Fibroblast of peridontal ligament (primary cell): Measurements from ENCODE around the gene RECK.
A peak's percentile ranks its signal among the peaks of the same experiment; 100 is the strongest.
"Not testable (repeated sequence)": the region's sequence is repeated elsewhere in the genome, so short reads cannot be mapped to it uniquely, and the experiment has no call there.

ENCODE experiments used
- DNase-seq: peaks from one replicate; pipeline ENCODE4 v3.0.0-alpha.2; 2010; ENCODE audit errors: extremely low read depth

Gene RECK

DNA sequence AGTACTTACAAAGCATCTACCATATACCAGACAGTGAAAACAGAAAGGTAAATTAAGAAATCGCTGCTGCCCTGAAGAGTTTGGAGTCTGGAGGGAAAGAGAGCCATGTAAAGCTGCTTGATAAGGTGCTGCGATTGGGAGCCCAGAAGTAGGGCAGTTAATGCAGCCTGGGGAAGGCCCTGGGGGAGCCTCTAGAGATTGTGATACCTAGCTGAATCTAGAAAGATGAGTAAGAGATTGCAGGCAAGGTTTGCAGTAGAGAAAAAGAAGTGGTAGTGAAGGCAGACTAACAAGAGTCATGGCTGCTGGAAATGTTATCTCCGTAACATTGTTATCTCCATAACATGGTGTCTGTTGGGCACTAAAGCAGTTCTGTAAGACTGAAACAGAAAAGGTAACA, 75.8 kb downstream of the RECK start:
- DNase-seq = no peak

DNA sequence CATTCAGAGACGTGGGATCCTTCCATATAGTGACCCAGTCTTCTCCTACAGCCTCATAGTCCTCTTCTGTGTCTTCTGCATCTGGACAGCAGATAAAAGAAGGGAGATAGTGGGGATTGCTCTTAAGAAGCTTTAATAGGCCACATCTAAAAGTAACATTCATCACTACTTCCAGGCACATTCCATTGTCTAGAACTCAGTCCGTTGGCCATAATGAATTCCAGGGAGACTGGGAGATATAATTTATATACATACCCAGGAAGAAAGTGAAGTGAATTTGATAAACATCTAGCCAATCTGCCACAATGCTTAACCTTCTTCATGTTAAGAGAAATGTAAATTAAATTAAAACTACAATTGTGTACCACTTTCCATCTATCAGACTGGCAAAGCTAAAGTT, 77.3 kb downstream of the RECK start:
- no peak for DNase-seq

DNA sequence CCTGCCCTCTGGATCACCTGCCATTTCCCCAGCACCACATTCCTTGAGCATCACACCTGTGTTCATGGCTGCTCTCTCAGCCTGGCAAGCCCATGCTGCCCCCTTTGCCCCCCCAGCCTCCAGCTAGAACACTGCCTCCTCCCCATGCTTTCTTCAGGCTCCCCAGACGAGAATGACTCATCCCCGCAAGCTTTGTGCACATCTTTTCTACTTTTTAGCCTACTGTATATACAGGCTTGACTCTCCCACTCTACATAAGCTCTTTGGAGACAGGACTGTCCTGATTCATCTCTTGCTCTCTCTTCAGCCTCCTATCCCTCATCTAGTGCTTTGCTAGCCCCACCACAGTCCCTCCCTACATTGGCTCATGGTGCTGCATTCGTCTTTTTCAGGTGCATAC, 79.9 kb downstream of the RECK start:
- no peak for DNase-seq

DNA sequence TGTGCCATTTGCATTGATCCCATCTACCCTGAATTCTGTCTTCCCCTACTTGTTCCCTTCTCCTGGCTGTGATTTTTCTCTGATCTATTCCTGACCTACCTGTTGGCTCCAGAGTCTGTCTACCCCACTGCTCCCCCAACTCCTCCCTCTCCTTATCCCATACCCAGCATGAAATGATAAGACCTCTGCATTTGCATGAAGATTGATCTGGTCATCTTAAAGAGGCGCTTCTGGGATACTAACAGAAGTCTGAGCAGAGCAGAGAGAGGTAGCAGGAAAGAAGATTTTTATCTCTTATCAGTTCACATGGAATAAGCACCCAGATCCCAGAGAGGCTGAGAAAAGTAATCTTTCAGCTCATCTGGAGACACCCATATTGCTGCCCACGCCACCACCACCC, 81.5 kb downstream of the RECK start:
- no peak for DNase-seq

DNA sequence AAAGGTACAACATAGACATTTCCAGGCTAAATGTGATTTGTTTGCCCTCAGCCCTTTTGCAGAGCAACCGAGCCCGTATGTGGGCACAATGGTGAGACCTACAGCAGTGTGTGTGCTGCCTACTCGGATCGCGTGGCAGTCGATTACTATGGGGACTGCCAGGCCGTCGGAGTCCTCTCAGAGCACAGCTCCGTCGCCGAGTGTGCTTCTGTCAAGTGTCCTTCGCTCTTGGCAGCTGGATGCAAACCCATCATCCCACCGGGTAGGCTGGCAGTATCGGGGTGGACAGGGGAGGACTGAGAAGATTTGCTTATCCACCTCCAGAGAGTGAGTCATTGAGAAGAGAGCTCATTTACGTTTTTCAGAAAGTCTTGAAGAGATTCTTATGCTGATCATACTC, 82.0 kb downstream of the RECK start:
- no peak for DNase-seq

DNA sequence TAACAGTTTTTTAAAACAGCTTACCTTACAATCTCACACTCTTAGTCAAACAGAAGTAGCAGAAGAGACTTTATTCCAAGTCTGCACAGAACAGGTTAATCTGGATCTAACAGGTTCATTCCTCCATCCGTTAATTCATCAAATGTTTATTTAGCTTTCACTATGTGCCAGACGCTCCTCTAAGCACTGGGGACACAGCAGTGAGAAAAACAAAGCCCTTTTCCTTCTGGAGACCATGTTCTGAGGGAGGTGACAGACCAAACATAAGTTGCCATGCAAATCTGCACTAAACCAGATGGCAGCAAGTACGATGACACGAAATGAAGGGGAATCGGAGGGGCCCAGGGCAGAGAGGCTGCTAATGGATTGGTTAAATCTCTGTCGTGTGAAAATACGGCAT, 82.8 kb downstream of the RECK start:
- no peak for DNase-seq

DNA sequence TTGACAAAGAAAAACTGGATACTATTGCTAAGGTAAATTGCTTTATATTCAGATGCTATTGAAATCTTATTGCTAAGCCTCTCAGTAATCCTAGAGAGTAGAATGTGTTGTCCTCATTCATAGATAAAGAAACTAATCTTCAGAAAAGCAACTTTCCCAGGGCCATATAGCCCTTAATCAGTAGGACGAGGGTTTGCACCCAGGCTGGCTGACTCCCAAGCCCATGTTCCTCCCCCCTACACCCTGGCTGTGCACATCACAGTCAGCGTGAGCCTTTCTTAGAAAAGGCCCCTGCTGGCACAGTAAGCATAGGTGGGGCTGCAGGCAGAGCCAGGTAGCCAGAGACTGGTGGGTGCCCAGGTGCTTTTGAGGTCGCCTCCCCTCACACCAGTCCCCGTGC, 84.0 kb downstream of the RECK start:
- no peak for DNase-seq

DNA sequence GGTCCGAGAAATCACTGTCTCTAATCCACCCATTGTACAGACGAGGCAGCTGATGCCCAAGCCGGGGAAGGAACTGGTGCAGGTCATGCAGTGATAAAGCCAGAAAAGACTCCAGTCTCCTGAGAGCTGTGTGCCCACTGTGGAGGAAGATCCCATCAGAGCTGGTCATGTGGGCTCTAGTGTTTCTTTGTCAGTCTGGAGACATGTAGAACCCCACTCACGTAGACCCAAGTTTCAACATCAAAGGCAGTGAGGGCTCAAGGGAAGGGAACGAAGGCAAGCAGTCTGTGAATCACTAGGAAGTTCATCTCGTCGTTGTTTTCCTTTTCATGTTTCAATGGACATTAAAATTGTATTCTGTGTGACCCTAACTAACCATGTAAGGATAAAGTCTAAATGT, 85.3 kb downstream of the RECK start:
- no peak for DNase-seq

DNA sequence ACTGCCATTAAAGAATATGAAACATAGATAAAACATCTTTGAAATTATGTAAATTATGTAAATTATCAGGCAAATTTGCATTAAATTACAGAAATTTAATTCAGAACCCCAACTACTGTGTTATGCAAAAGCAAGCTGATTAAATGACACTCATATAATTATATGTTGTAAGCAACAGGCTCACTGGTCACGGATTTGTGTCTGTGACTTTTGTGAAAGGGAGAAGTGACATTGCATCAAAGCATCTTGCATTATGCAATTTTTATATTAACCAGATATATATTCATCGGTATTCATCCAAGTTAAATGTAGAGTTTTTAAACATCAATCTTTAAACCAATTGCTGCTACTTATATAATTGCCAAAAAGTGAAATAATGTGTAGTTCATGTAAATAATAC, 86.8 kb downstream of the RECK start:
- DNase-seq = no peak

DNA sequence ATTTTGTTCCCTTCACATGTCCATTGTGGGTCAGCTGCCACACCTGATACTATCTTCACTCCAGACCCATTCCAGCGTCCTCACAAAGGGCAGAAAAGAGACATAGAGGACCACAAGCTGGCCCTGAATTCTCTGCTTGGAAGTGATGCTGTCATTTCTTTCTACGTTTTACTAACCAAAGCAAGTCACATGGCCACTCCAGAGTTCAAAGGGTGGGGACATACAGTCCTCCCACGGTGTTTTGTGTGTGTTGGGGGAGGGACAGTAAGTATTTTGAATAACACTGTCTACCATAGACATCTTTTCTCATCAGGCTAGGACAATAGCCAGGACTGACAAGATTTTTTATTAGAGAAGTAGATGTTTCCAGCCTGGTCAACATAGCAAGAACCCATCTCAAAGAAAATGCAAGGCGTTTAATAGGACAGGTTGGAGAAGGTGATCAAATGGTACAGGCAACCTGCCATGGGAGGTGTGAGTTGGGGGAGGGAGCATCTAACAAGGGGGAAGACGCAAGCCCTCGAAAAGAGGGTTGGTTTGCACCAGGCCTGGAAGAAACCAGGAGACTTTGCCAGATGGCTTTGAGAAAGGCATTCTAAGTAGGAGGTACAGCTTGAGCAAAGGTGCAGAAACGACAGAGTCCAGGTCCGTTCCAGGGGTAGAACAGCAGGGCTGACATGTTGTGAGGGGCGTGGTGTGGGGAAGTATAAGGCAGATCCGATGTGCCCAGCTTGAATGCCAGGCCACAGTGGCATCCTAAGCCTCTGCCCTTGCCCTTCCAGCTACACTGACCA, 88.5 kb downstream of the RECK start:
- no peak for DNase-seq

DNA sequence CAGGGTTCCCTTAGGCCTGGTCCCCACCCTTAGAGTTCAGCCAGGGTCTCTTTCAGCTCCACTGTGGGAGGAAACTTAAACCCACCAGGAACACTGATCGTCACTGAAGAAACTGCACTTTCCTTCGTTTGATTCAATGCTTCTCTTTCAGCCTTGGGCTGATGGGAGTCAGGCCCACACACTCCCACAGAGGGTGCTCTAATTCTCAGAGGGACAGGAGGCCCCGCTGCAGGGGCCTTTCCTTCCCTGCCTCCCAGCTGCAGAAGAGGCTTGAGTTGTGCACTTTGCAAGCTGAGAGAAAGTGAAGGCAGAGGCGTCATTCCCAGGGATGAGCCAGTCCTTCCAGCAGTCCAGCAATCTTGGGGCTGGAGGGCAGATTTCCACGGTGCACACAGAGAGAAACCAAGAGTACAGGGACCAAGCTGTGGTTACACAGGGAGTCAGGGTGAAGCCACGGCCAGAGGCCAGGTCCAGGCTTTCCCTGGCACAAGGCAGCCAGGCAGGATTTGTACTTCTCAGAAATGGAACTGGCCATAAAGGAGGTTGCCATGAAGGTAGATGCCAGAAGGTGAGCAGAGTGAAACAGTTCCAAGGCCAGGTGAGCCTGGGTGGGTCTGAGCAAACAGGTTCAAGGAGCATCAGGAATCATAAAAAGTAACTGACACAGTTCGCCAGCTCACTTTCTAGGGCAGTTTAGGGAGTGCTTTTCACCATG, 89.5 kb downstream of the RECK start:
- no peak for DNase-seq

DNA sequence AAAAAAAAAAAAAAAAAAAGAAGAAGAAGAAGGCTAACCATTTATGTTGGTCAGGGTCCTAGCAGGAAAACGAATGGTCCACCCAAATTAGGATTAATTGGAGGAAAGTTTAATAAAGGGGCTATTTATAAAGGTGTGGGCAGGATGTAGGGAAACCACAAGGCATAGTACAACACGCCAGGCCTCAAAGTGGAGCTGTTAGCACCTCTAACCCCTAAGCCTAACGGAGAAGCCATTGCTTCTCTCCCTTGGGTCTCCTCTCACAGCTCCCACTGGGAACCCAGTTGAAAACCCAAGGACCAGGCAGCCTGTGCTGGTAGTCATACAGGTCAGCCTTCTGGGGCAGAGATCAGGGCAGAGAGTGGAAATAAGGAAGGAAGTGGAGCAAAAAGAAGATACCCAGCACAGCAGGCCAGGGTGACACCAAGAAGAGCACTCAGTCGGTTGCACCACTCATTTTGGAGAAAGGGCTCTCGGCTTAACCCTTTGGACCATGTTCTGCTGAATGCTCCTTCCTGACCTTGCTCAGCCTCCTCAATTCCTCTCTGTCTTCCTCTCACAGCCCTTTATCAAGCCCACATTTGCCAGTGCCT, 91.0 kb downstream of the RECK start:
- no peak for DNase-seq

DNA sequence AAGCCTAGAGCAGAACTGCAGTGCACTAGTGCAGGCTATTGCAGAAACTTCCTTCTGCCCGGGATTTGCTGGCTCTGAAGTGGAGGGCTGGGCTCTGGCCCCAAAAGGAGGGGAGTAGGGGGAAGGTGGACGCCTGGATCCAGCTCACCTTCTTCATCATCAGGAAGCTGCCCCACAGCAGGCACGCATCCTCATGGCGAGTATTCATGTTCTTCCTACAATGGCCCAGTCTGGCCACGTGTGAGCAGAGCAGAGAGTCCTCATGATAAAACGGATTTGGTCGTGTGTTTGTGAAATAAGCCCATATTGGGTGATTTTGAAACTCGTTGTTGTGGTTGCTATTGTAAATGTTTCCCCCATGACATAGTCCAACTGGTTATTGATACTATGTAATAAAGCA, 91.6 kb downstream of the RECK start:
- DNase-seq = no peak

DNA sequence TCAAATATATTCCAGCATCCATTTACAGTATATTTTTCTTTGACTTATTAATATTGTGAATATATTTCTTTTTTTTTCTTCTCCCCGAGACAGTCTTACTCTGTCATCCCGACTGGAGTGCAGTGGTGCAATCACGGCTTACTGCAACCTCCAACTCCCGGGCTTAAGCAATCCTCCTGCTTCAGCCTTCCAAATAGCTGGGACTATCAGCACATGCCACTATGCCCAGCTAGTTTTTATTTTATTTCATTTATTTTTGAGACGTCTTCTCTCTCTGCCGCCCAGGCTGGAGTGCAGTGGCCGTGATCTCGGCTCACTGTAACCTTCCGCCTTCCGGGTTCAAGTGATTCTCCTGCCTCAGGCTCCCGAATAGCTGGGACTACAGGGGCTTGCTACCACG, 92.4 kb downstream of the RECK start:
- no peak for DNase-seq

DNA sequence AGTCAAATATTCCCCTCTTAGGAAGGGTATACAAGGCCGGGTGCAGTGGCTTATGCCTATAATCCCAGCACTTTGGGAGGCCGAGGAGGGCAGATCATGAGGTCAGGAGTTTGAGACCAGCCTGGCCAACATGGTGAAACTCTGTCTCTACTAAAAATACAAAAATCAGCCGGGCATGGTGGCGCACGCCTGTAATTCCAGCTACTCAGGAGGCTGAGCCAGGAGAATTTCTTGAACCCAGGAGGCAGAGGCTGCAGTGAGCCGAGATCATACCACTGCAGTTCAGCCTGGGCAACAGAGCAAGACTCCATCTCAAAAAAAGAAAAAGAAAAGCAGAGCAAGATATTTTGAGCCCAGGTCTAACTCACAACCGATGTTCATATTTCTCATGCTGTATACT, 95.0 kb downstream of the RECK start:
- DNase-seq = not testable (repeated sequence)

DNA sequence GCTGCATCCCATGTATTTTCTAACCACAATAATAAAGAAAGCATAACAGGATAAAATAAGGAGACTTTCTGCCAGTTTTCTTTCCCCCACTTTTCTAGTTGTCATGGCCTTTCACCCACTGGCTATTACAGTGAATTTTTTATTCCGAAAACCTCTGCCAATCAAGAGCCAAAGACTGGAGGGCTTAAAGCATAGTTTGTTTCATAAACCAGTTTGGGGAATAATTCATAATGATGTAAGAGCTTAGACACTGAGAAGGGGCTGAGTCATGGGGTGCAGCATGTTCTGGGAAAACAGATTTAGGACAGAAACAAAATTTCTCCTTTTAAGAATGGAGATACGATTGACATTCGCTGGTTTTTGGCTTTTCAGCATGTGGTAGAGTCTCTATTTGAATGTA, 95.4 kb downstream of the RECK start:
- DNase-seq = peak; percentile 78

DNA sequence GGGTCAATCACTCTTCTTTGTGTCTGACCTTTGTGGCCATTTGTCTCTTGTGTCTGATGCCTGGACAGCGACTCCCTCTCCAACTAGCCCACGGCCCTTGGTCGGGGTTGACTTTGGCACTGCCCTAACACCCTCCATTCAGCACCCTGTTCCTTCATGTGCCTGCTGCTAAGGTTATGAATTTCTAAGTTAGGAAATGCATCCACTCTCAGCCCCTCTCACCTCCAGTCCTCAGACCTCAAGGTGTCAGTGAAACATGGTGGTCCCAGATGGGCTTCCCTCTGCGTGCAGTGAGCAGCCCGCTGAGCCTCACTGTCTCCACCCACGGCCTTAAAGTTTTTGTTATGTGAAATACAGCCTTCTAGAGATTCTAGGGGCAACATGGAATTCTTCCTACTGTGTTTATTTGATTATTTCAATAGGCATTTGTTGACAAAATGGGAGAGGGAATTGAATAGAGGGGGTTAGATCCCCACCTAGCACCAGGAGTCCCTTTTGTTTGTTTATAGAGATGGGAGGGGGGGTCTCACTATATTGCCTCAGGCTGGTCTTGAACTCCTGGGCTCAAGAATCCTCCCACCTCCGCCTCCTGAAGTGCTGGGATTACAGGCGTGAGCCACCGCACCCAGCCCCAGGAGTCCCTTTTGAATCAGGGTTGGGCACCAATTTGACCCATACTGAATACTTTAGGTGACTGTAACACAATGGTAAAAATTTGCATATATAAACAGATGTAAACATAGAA, 98.2 kb downstream of the RECK start:
- no peak for DNase-seq

DNA sequence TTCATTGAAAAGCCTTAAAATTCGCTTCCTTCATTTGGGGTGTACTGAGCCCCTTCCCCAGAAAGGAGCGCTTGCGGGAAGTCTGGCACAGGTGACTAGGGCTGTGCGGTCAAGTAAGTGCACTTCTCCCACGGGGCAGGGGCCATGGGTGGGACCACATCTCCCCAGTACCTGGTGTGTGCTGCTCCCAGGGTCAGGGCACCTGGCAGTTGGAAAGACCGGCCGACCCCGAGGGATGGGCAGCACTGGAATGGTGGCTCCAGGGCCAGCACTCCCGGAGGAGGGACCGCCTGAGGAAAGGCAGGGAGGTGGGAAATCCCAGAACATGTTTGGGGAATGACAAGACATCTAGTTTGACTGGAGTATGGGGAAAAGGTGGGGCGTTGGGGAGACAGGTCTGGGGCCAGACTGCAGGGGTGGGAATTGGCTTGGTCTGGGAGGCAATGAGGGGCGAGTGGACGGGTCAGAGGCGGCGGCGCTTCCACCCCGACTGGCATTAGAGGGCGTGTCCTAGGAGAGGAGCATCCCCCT, 99.1 kb downstream of the RECK start:
- no peak for DNase-seq

DNA sequence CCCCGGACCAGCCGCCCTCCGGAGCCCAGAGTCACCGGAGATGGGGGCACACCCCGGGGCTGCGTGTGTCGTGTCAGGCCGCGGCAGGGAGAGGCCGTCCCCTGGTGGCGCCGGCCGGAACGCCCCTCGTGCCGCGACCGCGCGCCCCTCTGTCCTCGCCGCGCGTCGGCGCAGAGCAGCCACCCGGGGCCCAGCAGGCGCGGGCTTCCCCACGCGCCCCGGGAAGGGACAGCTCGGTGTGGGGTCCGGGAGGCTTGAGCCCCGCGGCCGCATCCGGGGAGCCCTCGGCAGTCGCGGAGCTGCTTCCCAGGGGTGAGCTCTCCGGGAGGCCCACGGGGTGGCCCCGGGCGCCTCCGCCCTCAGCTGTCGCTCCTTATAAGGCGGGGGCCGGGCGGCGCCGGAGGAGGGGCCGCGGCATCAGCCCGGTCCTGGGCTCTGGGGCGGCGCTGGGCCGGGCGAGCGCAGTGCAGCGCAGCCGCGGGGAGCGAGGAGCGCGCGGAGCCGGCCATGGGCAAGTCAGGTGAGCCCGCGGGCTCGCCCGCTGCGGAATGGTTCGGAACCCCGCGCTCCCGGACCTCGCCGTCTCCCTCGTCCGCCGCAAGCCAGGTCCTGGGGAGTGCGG, 99.7 kb downstream of the RECK start, which contains the start of gene GLIPR2:
Gene GLIPR2 (plus strand): TSS at position 462 of the 622 bp plus-strand sequence. CDS start 46 bp downstream, at position 508.
- peak; percentile 48 for DNase-seq

DNA sequence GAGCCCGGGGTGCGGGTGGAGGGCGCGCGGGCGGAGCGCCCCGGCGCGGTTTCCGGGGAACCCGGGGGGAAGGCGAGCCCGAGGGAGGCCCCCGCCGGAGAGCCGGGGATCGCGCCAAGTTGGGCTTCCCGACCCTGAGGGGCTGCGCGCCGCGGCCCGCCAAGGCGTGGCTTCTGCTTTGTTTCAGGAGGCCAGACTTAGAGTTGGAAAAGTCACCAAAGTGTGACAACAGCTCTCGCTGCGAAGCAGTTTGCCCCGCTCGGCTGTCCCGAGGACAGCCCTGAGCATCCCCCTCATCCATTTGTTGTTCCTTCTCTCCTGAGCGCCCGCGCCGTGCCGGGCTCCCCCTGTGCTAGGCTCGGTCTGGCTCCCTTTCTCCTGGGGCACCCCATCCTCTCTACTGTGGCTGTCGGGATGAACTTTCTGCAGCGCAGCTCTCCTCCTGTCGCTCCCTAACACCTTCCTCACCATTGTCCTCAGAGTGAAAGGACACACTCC, 100.2 kb downstream of the RECK start:
- DNase-seq = no peak

DNA sequence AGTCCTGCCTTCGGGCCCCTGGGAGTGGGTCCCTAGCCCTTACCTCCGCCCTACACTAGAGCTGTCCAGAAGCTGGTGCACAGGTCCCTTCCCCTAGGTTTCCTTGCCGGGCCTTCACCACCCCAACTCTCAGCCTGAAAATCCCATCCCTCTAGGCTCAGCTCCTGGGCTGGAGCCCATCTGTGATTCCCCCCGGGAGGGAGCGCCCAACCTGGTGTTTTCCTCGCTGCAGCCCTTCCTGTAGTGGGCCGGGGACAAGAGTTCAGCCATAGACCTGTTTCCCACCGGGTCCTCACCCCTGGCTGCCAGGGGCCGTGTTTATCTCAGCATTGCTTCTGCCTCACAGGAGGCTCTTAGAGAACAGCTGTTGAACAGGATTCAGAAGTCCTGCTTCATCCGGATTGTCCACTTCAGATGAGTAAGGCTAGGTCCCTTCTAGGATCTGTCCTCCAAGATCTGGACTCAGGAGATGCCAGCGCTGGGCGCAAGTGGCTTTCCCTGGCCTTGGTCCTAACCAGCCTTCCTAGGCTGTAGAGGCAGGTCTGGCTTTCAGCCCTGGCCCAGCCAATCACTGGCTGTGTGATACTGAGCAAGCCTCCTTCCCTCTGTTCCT, 100.8 kb downstream of the RECK start:
- no peak for DNase-seq
